Measurements from ENCODE around the gene CIBAR2. TPM values are rescaled to one million over a fixed set of nuclear protein-coding genes. Genes with fewer than 3 reads are reported as not detected.
"Not testable (repeated sequence)": the region's sequence is repeated elsewhere in the genome, so short reads cannot be mapped to it uniquely, and the experiment has no call there.

The CIBAR2 gene
- total RNA-seq, 5 donors from 2014 or later (not counting 1 experiment from before 2014, with no cell fraction given) = not detected

DNA sequence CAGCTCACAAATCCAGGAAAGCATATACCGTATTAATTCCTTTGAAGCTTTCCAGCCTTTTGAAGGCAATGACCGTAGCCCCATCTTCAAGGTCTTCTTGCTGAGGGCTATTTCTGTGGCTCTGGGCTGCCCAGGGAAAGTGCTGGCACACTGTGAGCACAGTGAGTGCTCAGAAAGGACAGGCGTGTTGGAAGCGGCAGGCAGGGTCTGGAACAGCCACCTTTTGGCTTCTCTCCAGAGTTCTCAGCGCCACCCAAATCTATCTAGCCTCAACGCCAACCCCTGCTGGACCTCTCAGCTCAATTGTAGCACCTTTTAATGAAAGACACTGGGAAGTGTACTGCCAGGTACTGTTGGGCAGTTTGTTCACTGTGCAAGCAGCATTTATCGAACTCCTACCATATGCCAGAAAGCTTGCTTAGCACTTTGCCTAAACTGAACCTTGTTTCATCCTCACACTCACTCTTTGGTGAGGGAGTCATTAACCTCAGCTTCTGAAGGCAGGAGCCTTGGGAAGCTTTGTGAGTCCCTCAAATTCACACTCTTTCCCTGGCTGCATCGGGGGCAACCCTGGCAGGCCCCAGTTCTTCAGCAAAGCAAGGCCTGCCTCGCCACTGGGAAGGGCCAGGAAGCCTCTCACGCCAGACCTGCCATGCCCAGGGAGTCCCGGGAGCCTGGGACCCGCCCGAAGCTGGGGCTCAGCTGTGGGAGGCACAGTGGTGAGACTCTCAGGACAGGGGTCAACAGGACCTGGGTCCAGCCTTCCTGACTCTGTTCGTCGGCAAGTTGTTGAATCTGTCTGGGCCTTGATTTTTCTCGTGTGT, 13.5 kb upstream of the CIBAR2 start:
- WGBS (ENCODE audit: insufficient coverage) = 89% methylated on average over 14 of the region's 16 CpGs
- H3K4me1 Mint-ChIP-seq = peaks cover 2 to 7% (median 6%) of the 10 kb centered on the region in 3 donors
- no peaks in the 10 kb centered on the region for H3K36me3 Mint-ChIP-seq

DNA sequence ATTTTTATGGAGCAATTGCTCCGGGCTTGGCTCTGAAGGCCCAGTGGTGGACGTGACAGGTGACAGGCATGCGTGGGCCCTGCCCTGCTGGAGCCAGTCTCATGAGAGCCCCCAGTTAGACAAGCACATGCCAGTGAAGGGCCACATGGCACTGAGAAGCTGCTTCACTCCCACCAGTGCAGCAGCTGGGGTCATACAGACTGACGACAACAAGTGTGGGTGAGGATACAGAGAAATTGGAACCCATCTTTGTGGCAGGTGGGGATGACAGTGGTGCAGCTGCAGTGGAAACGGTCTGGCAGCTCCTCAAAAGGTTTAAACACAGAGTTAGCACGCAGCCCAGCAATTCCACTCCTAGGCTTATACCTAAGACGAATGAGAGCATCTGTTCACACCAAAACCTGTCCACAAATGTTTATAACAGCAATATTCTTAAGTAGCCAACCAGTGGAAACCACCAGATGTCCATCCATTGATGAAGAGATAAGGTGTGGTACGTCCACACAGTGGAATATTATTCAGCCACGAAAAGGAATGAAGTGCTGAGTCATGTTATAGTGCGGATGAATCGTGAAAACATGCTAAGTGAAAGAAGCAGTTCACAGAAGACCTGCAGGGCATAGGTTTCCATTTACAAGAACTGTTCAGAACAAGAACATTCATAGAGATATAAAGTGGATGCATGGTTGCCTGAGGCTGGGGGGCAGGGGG, 12.5 kb upstream of the CIBAR2 start:
- 77% methylated on average over 6 of the region's 11 CpGs for WGBS (ENCODE audit: insufficient coverage)
- Mint-ChIP-seq H3K36me3 (no peaks in the 10 kb centered on the region), H3K9me3 (peaks cover 0 to 3% (median 0%) of the 10 kb centered on the region in 3 donors), H3K4me3 (no peak overlapping the region), H3K27ac (no peak overlapping the region), H3K27me3 (peaks cover 0 to 1% of the 10 kb centered on the region in 2 donors), H3K4me1 (peaks cover 2 to 7% (median 6%) of the 10 kb centered on the region in 3 donors)
- Histone ChIP-seq H3K9me3 (no peaks in the 10 kb centered on the region), H3K4me1 (ENCODE audit: control insufficient read depth in 1 of 2, extremely low read depth in 1 of 2, insufficient read depth in 2 of 2, low read length in 2 of 2) (peaks cover 0 to 6% of the 10 kb centered on the region in 2 experiments), H3K27ac (ENCODE audit: low read length) (no peak overlapping the region), H3K4me3 (ENCODE audit: control insufficient read depth in 1 of 2, extremely low read depth in 1 of 2, low read length in 1 of 2) (no peak overlapping the region), H3K27me3 (replicated peaks in 1 of 2; ENCODE audit: control insufficient read depth in 2 of 2, extremely low read depth in 1 of 2, insufficient read depth in 2 of 2, low read length in 1 of 2) (peaks cover 0 to 6% of the 10 kb centered on the region in 2 experiments), H3K36me3 (ENCODE audit: control insufficient read depth in 2 of 2, extremely low read depth in 1 of 2, insufficient read depth in 1 of 2, low read length in 1 of 2) (no peaks in the 10 kb centered on the region)
- no peak for DNase-seq
- ChIA-PET CTCF (no interaction called here), POLR2A (no interaction called here)
- no peak for ATAC-seq (replicated peaks in 1 of 4)

More for the DNA sequence above, 13.5 kb upstream of the CIBAR2 start:
- Mint-ChIP-seq H3K27ac (no peak overlapping the region), H3K9me3 (peaks cover 0 to 3% (median 0%) of the 10 kb centered on the region in 3 donors), H3K27me3 (peaks cover 0 to 1% of the 10 kb centered on the region in 2 donors), H3K4me3 (no peak overlapping the region)
- ATAC-seq (replicated peaks in 1 of 4) (no peak), DNase-seq (no peak)
- Histone ChIP-seq H3K4me1 (ENCODE audit: control insufficient read depth in 1 of 2, extremely low read depth in 1 of 2, insufficient read depth in 2 of 2, low read length in 2 of 2) (peaks cover 0 to 6% of the 10 kb centered on the region in 2 experiments), H3K27me3 (replicated peaks in 1 of 2; ENCODE audit: control insufficient read depth in 2 of 2, extremely low read depth in 1 of 2, insufficient read depth in 2 of 2, low read length in 1 of 2) (peaks cover 0 to 9% of the 10 kb centered on the region in 2 experiments), H3K36me3 (ENCODE audit: control insufficient read depth in 2 of 2, extremely low read depth in 1 of 2, insufficient read depth in 1 of 2, low read length in 1 of 2) (no peaks in the 10 kb centered on the region), H3K27ac (ENCODE audit: low read length) (no peak overlapping the region), H3K9me3 (no peaks in the 10 kb centered on the region), H3K4me3 (ENCODE audit: control insufficient read depth in 1 of 2, extremely low read depth in 1 of 2, low read length in 1 of 2) (no peak overlapping the region)
- CTCF ChIA-PET = no interaction called here
- POLR2A ChIA-PET = no interaction called here

DNA sequence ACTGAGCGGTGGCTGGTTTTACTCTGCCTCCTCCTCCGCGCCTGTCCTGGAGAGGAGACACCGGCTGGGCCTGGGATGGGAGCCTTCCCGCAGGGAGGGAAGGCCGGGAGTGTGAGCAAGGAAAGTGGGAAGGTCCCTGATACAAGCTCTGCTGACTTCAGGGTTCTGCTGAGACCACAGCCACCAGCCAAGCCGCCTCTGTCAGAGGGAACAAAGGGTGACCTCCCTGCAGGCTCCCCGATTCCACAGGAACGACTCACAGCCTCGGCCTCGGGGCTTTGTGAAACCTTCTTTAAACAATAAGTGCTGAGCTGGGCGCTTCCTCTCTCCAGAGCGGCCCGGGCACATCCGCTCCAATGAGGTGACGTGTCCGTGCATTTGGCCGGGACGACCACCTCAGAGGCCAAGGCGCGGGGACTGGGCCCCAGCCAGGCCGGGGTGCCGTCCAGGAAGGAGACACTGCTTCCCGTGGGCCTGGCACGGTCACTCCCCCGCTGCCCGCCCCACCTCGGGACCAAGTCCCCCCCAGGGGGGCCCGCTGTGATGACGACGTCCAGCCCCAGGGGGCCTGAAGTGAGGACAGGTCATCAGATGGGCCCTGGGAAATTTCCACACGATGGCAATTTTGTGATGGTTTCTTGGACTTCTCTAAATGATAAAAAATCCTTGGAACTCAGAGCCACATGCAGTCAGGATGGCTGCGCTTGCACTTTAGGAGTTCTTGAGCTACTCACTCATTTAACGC, 11.8 kb upstream of the CIBAR2 start:
- H3K4me3 Mint-ChIP-seq = no peak overlapping the region
- peaks cover 0 to 6% of the 10 kb centered on the region in 2 experiments for H3K27me3 ChIP-seq (replicated peaks in 1 of 2; ENCODE audit: control insufficient read depth in 2 of 2, extremely low read depth in 1 of 2, insufficient read depth in 2 of 2, low read length in 1 of 2)
- DNase-seq = no peak
- no peak overlapping the region for H3K27ac Mint-ChIP-seq
- H3K9me3 ChIP-seq = no peaks in the 10 kb centered on the region
- peaks cover 0 to 1% of the 10 kb centered on the region in 2 donors for H3K27me3 Mint-ChIP-seq
- H3K36me3 ChIP-seq (ENCODE audit: control insufficient read depth in 2 of 2, extremely low read depth in 1 of 2, insufficient read depth in 1 of 2, low read length in 1 of 2) = no peaks in the 10 kb centered on the region
- WGBS (ENCODE audit: insufficient coverage) = 89% methylated on average over 32 of the region's 34 CpGs
- H3K4me1 ChIP-seq (ENCODE audit: control insufficient read depth in 1 of 2, extremely low read depth in 1 of 2, insufficient read depth in 2 of 2, low read length in 2 of 2) = peaks cover 0 to 6% of the 10 kb centered on the region in 2 experiments
- ATAC-seq (replicated peaks in 1 of 4) = no peak
- H3K4me3 ChIP-seq (ENCODE audit: control insufficient read depth in 1 of 2, extremely low read depth in 1 of 2, low read length in 1 of 2) = no peak overlapping the region
- peaks cover 2 to 7% (median 6%) of the 10 kb centered on the region in 3 donors for H3K4me1 Mint-ChIP-seq
- no peak overlapping the region for H3K27ac ChIP-seq (ENCODE audit: low read length)
- peaks cover 0 to 3% (median 0%) of the 10 kb centered on the region in 3 donors for H3K9me3 Mint-ChIP-seq
- ChIA-PET POLR2A (interaction anchor here in 1 of 2 donors (0.6 kb wide), 1 partner anchor 723 kb away, joined by 4 read pairs; no protein-coding TSS in a partner anchor), CTCF (no interaction called here)
- H3K36me3 Mint-ChIP-seq = no peaks in the 10 kb centered on the region

DNA sequence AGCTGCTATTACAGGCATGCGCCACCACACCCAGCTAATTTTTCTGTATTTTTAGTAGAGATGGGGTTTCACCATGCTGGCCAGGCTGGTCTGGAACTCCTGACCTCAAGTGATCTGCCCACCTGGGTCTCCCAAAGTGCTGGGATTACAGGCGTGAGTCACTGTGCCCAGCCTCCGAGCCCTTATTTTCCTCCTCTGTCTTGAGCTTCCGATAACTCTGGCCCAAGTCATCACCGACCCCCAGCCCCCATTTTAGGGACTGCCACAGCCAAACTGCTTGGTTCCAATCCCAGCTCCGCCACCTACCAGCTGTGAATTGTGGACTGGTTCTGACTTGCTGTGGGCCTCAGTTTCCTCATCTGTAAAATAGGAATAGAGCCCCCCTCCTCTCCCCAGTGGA, 11.2 kb upstream of the CIBAR2 start:
- H3K4me1 ChIP-seq (ENCODE audit: control insufficient read depth in 1 of 2, extremely low read depth in 1 of 2, insufficient read depth in 2 of 2, low read length in 2 of 2); H3K27me3 ChIP-seq (replicated peaks in 1 of 2; ENCODE audit: control insufficient read depth in 2 of 2, extremely low read depth in 1 of 2, insufficient read depth in 2 of 2, low read length in 1 of 2); H3K9me3 Mint-ChIP-seq; H3K36me3 Mint-ChIP-seq; H3K27ac Mint-ChIP-seq; H3K4me1 Mint-ChIP-seq; H3K27me3 Mint-ChIP-seq; ATAC-seq (replicated peaks in 1 of 4); H3K4me3 ChIP-seq (ENCODE audit: control insufficient read depth in 1 of 2, extremely low read depth in 1 of 2, low read length in 1 of 2); DNase-seq; H3K9me3 ChIP-seq; H3K36me3 ChIP-seq (ENCODE audit: control insufficient read depth in 2 of 2, extremely low read depth in 1 of 2, insufficient read depth in 1 of 2, low read length in 1 of 2); H3K27ac ChIP-seq (ENCODE audit: low read length); H3K4me3 Mint-ChIP-seq: not testable (repeated sequence)
- CTCF ChIA-PET = interaction anchor here (0.7 kb wide), 3 partner anchors 9 to 628 kb away, joined by 4 to 5 read pairs (median 5); no protein-coding TSS in a partner anchor
- 95% methylated on average over 3 of the region's 6 CpGs for WGBS (ENCODE audit: insufficient coverage)
- POLR2A ChIA-PET = interaction anchor here (0.6 to 0.7 kb wide), 4 partner anchors 20 to 1411 kb away, joined by 4 to 8 read pairs (median 5); no protein-coding TSS in a partner anchor

DNA sequence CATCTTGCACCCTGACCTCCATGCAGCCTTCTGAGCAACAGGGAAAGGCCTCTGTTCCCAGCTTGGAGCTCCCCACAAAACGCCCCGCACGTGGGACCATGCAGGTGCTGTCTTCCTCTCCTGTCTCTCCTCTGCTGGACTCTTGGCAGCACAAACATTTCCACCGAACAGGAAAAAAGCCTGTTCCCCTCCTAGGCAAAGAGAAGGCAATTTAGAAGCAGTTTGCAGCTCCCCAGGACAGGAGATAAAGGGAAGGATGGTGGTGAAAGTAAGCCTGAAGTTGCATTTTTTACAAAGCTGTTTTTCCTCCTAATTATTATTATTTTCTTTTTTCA, 7.7 kb upstream of the CIBAR2 start:
- Mint-ChIP-seq H3K27me3 (no peaks in the 10 kb centered on the region), H3K9me3 (no peaks in the 10 kb centered on the region), H3K36me3 (no peaks in the 10 kb centered on the region), H3K4me3 (no peak overlapping the region), H3K27ac (no peak overlapping the region), H3K4me1 (peaks cover 3 to 7% (median 6%) of the 10 kb centered on the region in 3 donors)
- Histone ChIP-seq H3K9me3 (no peaks in the 10 kb centered on the region), H3K36me3 (ENCODE audit: control insufficient read depth in 2 of 2, extremely low read depth in 1 of 2, insufficient read depth in 1 of 2, low read length in 1 of 2) (no peaks in the 10 kb centered on the region), H3K27me3 (replicated peaks in 1 of 2; ENCODE audit: control insufficient read depth in 2 of 2, extremely low read depth in 1 of 2, insufficient read depth in 2 of 2, low read length in 1 of 2) (no peaks in the 10 kb centered on the region), H3K4me3 (ENCODE audit: control insufficient read depth in 1 of 2, extremely low read depth in 1 of 2, low read length in 1 of 2) (no peak overlapping the region), H3K27ac (ENCODE audit: low read length) (no peak overlapping the region), H3K4me1 (ENCODE audit: control insufficient read depth in 1 of 2, extremely low read depth in 1 of 2, insufficient read depth in 2 of 2, low read length in 2 of 2) (peaks cover 0 to 7% of the 10 kb centered on the region in 2 experiments)
- no peak for DNase-seq
- no peak for ATAC-seq (replicated peaks in 1 of 4)
- 100% methylated on average over 1 of the region's 4 CpGs for WGBS (ENCODE audit: insufficient coverage)
- CTCF ChIA-PET = no interaction called here
- POLR2A ChIA-PET = no interaction called here

DNA sequence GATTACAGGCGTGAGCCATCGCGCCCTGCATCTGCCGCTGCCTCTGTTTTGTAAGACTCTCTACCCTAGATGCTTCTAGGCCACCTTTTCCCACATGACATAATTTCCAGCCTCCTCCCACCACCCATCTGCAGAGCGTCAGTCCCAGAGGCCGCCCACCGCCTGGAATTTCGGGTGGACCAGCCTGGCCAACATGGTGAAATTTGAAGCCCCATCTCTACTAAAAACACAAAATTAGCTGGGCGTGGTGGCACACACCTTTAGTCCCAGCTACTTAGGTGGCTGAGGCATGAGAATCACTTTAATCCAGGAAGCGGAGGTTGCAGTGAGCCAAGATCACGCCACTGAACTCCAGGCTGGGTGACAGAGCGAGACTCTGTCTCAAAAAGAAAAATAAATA, 5.1 kb upstream of the CIBAR2 start:
- CTCF ChIA-PET = no interaction called here
- Mint-ChIP-seq H3K27ac (no peak overlapping the region), H3K36me3 (no peaks in the 10 kb centered on the region), H3K4me1 (peaks cover 9 to 11% (median 10%) of the 10 kb centered on the region in 3 donors), H3K4me3 (no peak overlapping the region), H3K9me3 (no peaks in the 10 kb centered on the region), H3K27me3 (no peaks in the 10 kb centered on the region)
- peaks cover 0 to 14% of the 10 kb centered on the region in 2 experiments for H3K4me1 ChIP-seq (ENCODE audit: control insufficient read depth in 1 of 2, extremely low read depth in 1 of 2, insufficient read depth in 2 of 2, low read length in 2 of 2)
- no peak overlapping the region for H3K27ac ChIP-seq (ENCODE audit: low read length)
- no peak overlapping the region for H3K4me3 ChIP-seq (ENCODE audit: control insufficient read depth in 1 of 2, extremely low read depth in 1 of 2, low read length in 1 of 2)
- ATAC-seq (replicated peaks in 1 of 4) (no peak), DNase-seq (no peak)
- H3K9me3 ChIP-seq = no peaks in the 10 kb centered on the region
- H3K27me3 ChIP-seq (replicated peaks in 1 of 2; ENCODE audit: control insufficient read depth in 2 of 2, extremely low read depth in 1 of 2, insufficient read depth in 2 of 2, low read length in 1 of 2) = peaks cover 0 to 3% of the 10 kb centered on the region in 2 experiments
- 77% methylated on average over 6 of the region's 12 CpGs for WGBS (ENCODE audit: insufficient coverage)
- POLR2A ChIA-PET = no interaction called here
- H3K36me3 ChIP-seq (ENCODE audit: control insufficient read depth in 2 of 2, extremely low read depth in 1 of 2, insufficient read depth in 1 of 2, low read length in 1 of 2) = no peaks in the 10 kb centered on the region

All from T-cell (primary cell).